Panc1 (cell line): ENCODE data around the gene TIRAP. TPM values are rescaled to one million over a fixed set of nuclear protein-coding genes. Genes with fewer than 3 reads are reported as not detected.

Source experiments
- ATAC-seq: fragments of 200-7000 bp; cut with Tn5 transposase; 2 replicates; pipeline ENCODE4 v1.9.1; 2020; ENCODE audit warnings: mild to moderate bottlenecking, moderate library complexity
- BruUV-seq: library from RNA; stranded (reverse); fragments of 400-500 nt; replicated peaks from 2 replicates; lab custom pipeline; 2021; lab: Mats Ljungman, UMichigan
- CTCF ChIA-PET: fragments of 300-600 bp; sonication (Branson Sonifier 250); formaldehyde crosslinking; loops from one replicate; lab custom pipeline; 2022; ENCODE audit warnings: antibody characterized with exemption; lab: Charles Lee
- POLR2A ChIA-PET: fragments of 300-600 bp; sonication (Branson Sonifier 250); formaldehyde crosslinking; loops from one replicate; lab custom pipeline; 2022; ENCODE audit warnings: antibody characterized with exemption; lab: Charles Lee
- DNase-seq: peaks from one replicate; pipeline ENCODE4 v3.0.0-alpha.2; 2010; ENCODE audit warnings: low read depth, low spot score
- H3K27ac ChIP-seq: 2 replicates; pipeline ENCODE4 v1.5.1; 2011; ENCODE audit warnings: mild to moderate bottlenecking, low read length, inconsistent platforms
- H3K27me3 ChIP-seq: fragments of 200-500 bp; sonication (Bioruptor generic); 2 replicates; pipeline ENCODE4 v1.6.0; 2014; ENCODE audit warnings: low read length, inconsistent platforms; ENCODE audit not compliant: control insufficient read depth, insufficient read depth
- H3K36me3 ChIP-seq: fragments of 200-500 bp; sonication (Bioruptor generic); 2 replicates; pipeline ENCODE4 v1.5.1; 2014; ENCODE audit warnings: inconsistent platforms, mild to moderate bottlenecking, low read length, moderate library complexity; ENCODE audit not compliant: control insufficient read depth, insufficient read depth
- H3K4me1 ChIP-seq: 2 replicates; pipeline ENCODE4 v1.5.1; 2011; ENCODE audit warnings: inconsistent platforms, mild to moderate bottlenecking, low read length, moderate library complexity; ENCODE audit not compliant: control insufficient read depth, insufficient read depth
- H3K4me3 ChIP-seq, 2 experiments: 2 replicates each; pipeline ENCODE4 v1.5.1; 2011 to 2012; ENCODE audit warnings: low read depth in 2 of 2, low read length in 2 of 2, mild to moderate bottlenecking in 2 of 2, inconsistent platforms in 1 of 2, moderate library complexity in 1 of 2
- H3K9me3 ChIP-seq: fragments of 200-500 bp; sonication (Bioruptor generic); 2 replicates; pipeline ENCODE4 v1.5.1; 2014; ENCODE audit warnings: low read depth, mild to moderate bottlenecking, inconsistent platforms, low read length, moderate library complexity; ENCODE audit not compliant: control insufficient read depth, insufficient read depth
- POLR2AphosphoS5 ChIP-seq: IDR thresholded peaks from 2 replicates; pipeline ENCODE4 v1.6.1; 2012; ENCODE audit warnings: mild to moderate bottlenecking, low read depth, low read length, moderate library complexity
- SIN3A ChIP-seq: IDR thresholded peaks from 2 replicates; pipeline ENCODE4 v1.6.1; 2012; ENCODE audit warnings: low read depth, mild to moderate bottlenecking, low read length, moderate library complexity, borderline replicate concordance; ENCODE audit not compliant: insufficient read depth
- TCF7L2 ChIP-seq: IDR thresholded peaks from 2 replicates; pipeline ENCODE4 v1.6.1; 2011; ENCODE audit warnings: mild to moderate bottlenecking, low read depth, low read length, inconsistent platforms
- in situ Hi-C: cut with HindIII; loops from 2 replicates; pipeline ENCODE4 v1.10.0; 2016; ENCODE audit warnings: low sequenced_read_pairs, low pct_unique_long_range_greater_than_20kb
- intact Hi-C: fragments of 100-400 bp; cut with micrococcal nuclease; formaldehyde crosslinking; loops from one replicate; pipeline ENCODE4 v1.10.0; 2022; ENCODE audit not compliant: unreplicated experiment
- total RNA-seq: library from RNA; stranded (reverse); gene quantifications from one replicate; pipeline ENCODE4 v1.2.1, GENCODE V29; 2021; ENCODE audit not compliant: unreplicated experiment
- TF ChIP-seq, protein P1 (sequence below), 2 experiments: IDR thresholded peaks; 2 replicates each; pipeline ENCODE4 v1.6.1; 2011 to 2012; ENCODE audit warnings: low read depth in 2 of 2, control low read depth in 1 of 2, low read length in 1 of 2, mild to moderate bottlenecking in 1 of 2, moderate library complexity in 1 of 2; ENCODE audit not compliant: insufficient read depth in 1 of 2
- TF ChIP-seq, protein P2 (sequence below): fragments of 450-650 bp; IDR thresholded peaks from 2 replicates; pipeline ENCODE4 v1.5.1; 2017; ENCODE audit warnings: mild to moderate bottlenecking

The TIRAP gene
- total RNA-seq, 1 experiment from 2014 or later: 19.3 TPM

DNA sequence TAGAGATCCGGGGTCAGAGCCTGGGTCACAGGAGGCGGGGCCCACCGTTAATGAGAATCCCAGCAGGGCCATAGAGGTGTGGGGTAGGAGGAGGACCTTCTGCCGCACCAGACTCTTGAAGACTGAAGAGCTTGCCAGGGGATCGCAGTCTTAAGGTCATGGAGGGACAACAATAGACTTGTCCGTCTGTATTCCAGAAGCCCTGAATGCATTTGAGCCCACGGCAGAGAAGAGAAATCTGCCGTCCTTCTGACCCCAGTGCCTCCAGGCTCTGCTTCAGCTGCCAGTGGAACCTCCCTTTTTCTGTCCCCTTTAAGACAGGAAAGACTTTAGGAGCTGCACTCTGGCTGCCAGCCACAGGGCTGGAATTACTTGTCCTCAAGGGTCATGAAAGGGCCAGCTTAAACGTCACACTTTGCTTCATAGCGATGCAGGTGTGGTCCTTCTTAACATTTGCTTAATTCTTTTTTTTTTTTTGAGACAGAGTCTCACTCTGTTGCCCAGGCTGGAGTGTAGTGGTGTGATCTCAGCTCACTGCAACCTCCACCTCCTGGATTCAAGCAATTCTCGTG is 57.1 kb downstream of the TIRAP start:
- Histone ChIP-seq H3K36me3 (peaks cover 3% of the 10 kb centered on the region; the same call in 1 of the 2 replicates), H3K9me3 (no peaks in the 10 kb centered on the region), H3K27me3 (no peaks in the 10 kb centered on the region), H3K4me1 (peaks cover 6% of the 10 kb centered on the region), H3K27ac (no peak overlapping the region), H3K4me3 (no peak overlapping the region)
- ChIA-PET POLR2A (no interaction called here), CTCF (no interaction called here)
- intact Hi-C loops (no loop called here), in situ Hi-C loops (no loop called here)
- no TSS peak for BruUV-seq
- no peak for DNase-seq
- TF ChIP-seq, protein P1, sequence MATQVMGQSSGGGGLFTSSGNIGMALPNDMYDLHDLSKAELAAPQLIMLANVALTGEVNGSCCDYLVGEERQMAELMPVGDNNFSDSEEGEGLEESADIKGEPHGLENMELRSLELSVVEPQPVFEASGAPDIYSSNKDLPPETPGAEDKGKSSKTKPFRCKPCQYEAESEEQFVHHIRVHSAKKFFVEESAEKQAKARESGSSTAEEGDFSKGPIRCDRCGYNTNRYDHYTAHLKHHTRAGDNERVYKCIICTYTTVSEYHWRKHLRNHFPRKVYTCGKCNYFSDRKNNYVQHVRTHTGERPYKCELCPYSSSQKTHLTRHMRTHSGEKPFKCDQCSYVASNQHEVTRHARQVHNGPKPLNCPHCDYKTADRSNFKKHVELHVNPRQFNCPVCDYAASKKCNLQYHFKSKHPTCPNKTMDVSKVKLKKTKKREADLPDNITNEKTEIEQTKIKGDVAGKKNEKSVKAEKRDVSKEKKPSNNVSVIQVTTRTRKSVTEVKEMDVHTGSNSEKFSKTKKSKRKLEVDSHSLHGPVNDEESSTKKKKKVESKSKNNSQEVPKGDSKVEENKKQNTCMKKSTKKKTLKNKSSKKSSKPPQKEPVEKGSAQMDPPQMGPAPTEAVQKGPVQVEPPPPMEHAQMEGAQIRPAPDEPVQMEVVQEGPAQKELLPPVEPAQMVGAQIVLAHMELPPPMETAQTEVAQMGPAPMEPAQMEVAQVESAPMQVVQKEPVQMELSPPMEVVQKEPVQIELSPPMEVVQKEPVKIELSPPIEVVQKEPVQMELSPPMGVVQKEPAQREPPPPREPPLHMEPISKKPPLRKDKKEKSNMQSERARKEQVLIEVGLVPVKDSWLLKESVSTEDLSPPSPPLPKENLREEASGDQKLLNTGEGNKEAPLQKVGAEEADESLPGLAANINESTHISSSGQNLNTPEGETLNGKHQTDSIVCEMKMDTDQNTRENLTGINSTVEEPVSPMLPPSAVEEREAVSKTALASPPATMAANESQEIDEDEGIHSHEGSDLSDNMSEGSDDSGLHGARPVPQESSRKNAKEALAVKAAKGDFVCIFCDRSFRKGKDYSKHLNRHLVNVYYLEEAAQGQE (IDR thresholded peaks at IDR 0.05; ENCODE audit: insufficient read depth in 1 of 2, low read depth in 2 of 2, low read length in 1 of 2): no peak
- TF ChIP-seq TCF7L2: no peak
- TF ChIP-seq, protein P2, sequence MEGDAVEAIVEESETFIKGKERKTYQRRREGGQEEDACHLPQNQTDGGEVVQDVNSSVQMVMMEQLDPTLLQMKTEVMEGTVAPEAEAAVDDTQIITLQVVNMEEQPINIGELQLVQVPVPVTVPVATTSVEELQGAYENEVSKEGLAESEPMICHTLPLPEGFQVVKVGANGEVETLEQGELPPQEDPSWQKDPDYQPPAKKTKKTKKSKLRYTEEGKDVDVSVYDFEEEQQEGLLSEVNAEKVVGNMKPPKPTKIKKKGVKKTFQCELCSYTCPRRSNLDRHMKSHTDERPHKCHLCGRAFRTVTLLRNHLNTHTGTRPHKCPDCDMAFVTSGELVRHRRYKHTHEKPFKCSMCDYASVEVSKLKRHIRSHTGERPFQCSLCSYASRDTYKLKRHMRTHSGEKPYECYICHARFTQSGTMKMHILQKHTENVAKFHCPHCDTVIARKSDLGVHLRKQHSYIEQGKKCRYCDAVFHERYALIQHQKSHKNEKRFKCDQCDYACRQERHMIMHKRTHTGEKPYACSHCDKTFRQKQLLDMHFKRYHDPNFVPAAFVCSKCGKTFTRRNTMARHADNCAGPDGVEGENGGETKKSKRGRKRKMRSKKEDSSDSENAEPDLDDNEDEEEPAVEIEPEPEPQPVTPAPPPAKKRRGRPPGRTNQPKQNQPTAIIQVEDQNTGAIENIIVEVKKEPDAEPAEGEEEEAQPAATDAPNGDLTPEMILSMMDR: no peak
- TF ChIP-seq POLR2AphosphoS5: no peak
- no peak for TF ChIP-seq SIN3A
- ATAC-seq: no peak

- CTCF ChIA-PET: no interaction called here
- Histone ChIP-seq H3K27me3 (no peaks in the 10 kb centered on the region), H3K36me3 (peaks cover 3% of the 10 kb centered on the region; the same call in 1 of the 2 replicates), H3K4me3 (no peak overlapping the region), H3K27ac (no peak overlapping the region), H3K9me3 (no peaks in the 10 kb centered on the region), H3K4me1 (peaks cover 7% of the 10 kb centered on the region)
- POLR2A ChIA-PET: no interaction called here
- intact Hi-C loops: no loop called here
- DNase-seq (no peak), ATAC-seq (no peak)
- in situ Hi-C loops: no loop called here
- no TSS peak for BruUV-seq
- TF ChIP-seq, protein P1 (IDR thresholded peaks at IDR 0.05; ENCODE audit: insufficient read depth in 1 of 2, low read depth in 2 of 2, low read length in 1 of 2): no peak
- no peak for TF ChIP-seq TCF7L2
- TF ChIP-seq POLR2AphosphoS5: no peak
- TF ChIP-seq SIN3A: no peak
- TF ChIP-seq, protein P2: no peak
These were observed 58.2 kb downstream of the TIRAP start for GRCh38 chr11:126340960-126341606.
